HepG2 (cell line): ENCODE results near the gene CHD2. TPM values are rescaled to one million over a fixed set of nuclear protein-coding genes. Genes with fewer than 3 reads are reported as not detected.
A peak's percentile ranks its signal among the peaks of the same experiment; 100 is the strongest.

Source experiments
- ELF1 ChIP-seq: sonication (generic); formaldehyde crosslinking; IDR thresholded peaks from 2 replicates; pipeline ENCODE4 v1.4.0; 2020; ENCODE audit warnings: missing genetic modification reagents
- FOXM1 ChIP-seq: sonication (generic); formaldehyde crosslinking; IDR thresholded peaks from 2 replicates; pipeline ENCODE4 v1.5.0; 2020; ENCODE audit warnings: missing genetic modification reagents
- HDAC6 ChIP-seq: fragments of 200-600 bp; sonication (generic); IDR thresholded peaks from 2 replicates; pipeline ENCODE4 v1.7.0; 2017; ENCODE audit warnings: mild to moderate bottlenecking, antibody characterized with exemption, low read length, low read depth
- HES4 ChIP-seq: sonication (generic); formaldehyde crosslinking; IDR thresholded peaks from 2 replicates; pipeline ENCODE4 v1.9.0; 2021; ENCODE audit warnings: mild to moderate bottlenecking, missing genetic modification reagents, borderline replicate concordance
- HNF1B ChIP-seq: sonication (generic); formaldehyde crosslinking; IDR thresholded peaks from 2 replicates; pipeline ENCODE4 v1.5.1; 2020; ENCODE audit warnings: mild to moderate bottlenecking, moderate library complexity, missing genetic modification reagents
- IKZF1 ChIP-seq: fragments of 450-650 bp; IDR thresholded peaks from 2 replicates; pipeline ENCODE4 v1.7.1; 2016
- LBX2 ChIP-seq: sonication (generic); formaldehyde crosslinking; IDR thresholded peaks from 2 replicates; pipeline ENCODE4 v1.5.0; 2020; ENCODE audit warnings: missing genetic modification reagents, mild to moderate bottlenecking, borderline replicate concordance
- NFRKB ChIP-seq: fragments of 450-650 bp; IDR thresholded peaks from 2 replicates; pipeline ENCODE4 v1.6.1; 2017
- RFXAP ChIP-seq: sonication (generic); formaldehyde crosslinking; IDR thresholded peaks from 2 replicates; pipeline ENCODE4 v1.4.0; 2020; ENCODE audit warnings: missing genetic modification reagents, borderline replicate concordance
- SIX4 ChIP-seq: sonication (generic); formaldehyde crosslinking; IDR thresholded peaks from 2 replicates; pipeline ENCODE4 v1.4.0; 2020; ENCODE audit warnings: missing genetic modification reagents
- SMC3 ChIP-seq: IDR thresholded peaks from 2 replicates; pipeline ENCODE4 v1.6.1; 2011; ENCODE audit warnings: low read length, improper control_type of control experiment
- THAP9 ChIP-seq: sonication (generic); formaldehyde crosslinking; IDR thresholded peaks from 2 replicates; pipeline ENCODE4; 2020; ENCODE audit warnings: missing genetic modification reagents, mild to moderate bottlenecking, borderline replicate concordance
- XBP1 ChIP-seq: sonication (generic); formaldehyde crosslinking; IDR thresholded peaks from 2 replicates; pipeline ENCODE4 v1.5.0; 2020; ENCODE audit warnings: missing genetic modification reagents
- YY1 ChIP-seq: IDR thresholded peaks from 2 replicates; pipeline ENCODE4 v1.6.1; 2011; ENCODE audit warnings: low read length, low read depth, moderate library complexity, mild to moderate bottlenecking; ENCODE audit not compliant: insufficient read depth, insufficient replicate concordance
- ZBTB38 ChIP-seq: sonication (generic); formaldehyde crosslinking; IDR thresholded peaks from 2 replicates; pipeline ENCODE4 v1.5.1; 2020; ENCODE audit warnings: mild to moderate bottlenecking, missing genetic modification reagents
- ZNF256 ChIP-seq: sonication (generic); formaldehyde crosslinking; conservative IDR thresholded peaks from 2 replicates; pipeline ENCODE4 v1.4.0; 2020; ENCODE audit warnings: missing genetic modification reagents
- ZNF30 ChIP-seq: sonication (generic); formaldehyde crosslinking; IDR thresholded peaks from 2 replicates; pipeline ENCODE4 v1.5.0; 2020; ENCODE audit warnings: mild to moderate bottlenecking, missing genetic modification reagents
- ZNF441 ChIP-seq: sonication (generic); formaldehyde crosslinking; IDR thresholded peaks from 2 replicates; pipeline ENCODE4 v1.7.0; 2021; ENCODE audit warnings: missing genetic modification reagents, borderline replicate concordance
- ZNF546 ChIP-seq: sonication (generic); formaldehyde crosslinking; conservative IDR thresholded peaks from 2 replicates; pipeline ENCODE4 v1.8.1; 2023; ENCODE audit warnings: mild to moderate bottlenecking, missing genetic modification reagents
- ZNF788 ChIP-seq: sonication (generic); formaldehyde crosslinking; IDR thresholded peaks from 2 replicates; pipeline ENCODE4 v1.5.0; 2020; ENCODE audit warnings: mild to moderate bottlenecking, missing genetic modification reagents, borderline replicate concordance
- polyA plus RNA-seq, 8 experiments: library from polyadenylated mRNA; depleted of rRNA in 3 of 8; stranded (reverse) in 7 of 8; unstranded in 1 of 8; fragments of >200 nt; fragmentation: Illumina TruSeq in 4 of 8; extraction: Trizol in 4 of 8; gene quantifications; 2 replicates each; pipeline versions ENCODE4 v1.2.1 to v1.2.3, GENCODE V29; 2011 to 2016; ENCODE audit warnings: low read depth in 4 of 8, missing spikeins in 1 of 8, mixed read lengths in 1 of 8; ENCODE audit not compliant: insufficient read depth in 1 of 8
- total RNA-seq, 5 experiments: library from RNA; depleted of rRNA; stranded (reverse); fragments of >200 nt; fragmentation: Illumina TruSeq; extraction: Trizol; gene quantifications; 2 replicates each; pipeline ENCODE4 v1.2.3, GENCODE V29; 2016; ENCODE audit warnings: low read depth in 1 of 5
- TF ChIP-seq, protein P1 (sequence below): sonication (generic); formaldehyde crosslinking; IDR thresholded peaks from 2 replicates; pipeline ENCODE4 v1.8.1; 2023; ENCODE audit warnings: mild to moderate bottlenecking, inconsistent platforms, moderate library complexity, missing genetic modification reagents, borderline replicate concordance
- TF ChIP-seq, protein P2 (sequence below): sonication (generic); formaldehyde crosslinking; IDR thresholded peaks from 2 replicates; pipeline ENCODE4 v1.4.0; 2020; ENCODE audit warnings: missing genetic modification reagents; ENCODE audit errors: not compliant biosample characterization

CHD2 gene
- total and polyA plus RNA-seq, 2 of the 13 experiments (the other 11 are each of a cell fraction or from before 2014, with no cell fraction given), result 54.0 to 54.1 TPM

DNA sequence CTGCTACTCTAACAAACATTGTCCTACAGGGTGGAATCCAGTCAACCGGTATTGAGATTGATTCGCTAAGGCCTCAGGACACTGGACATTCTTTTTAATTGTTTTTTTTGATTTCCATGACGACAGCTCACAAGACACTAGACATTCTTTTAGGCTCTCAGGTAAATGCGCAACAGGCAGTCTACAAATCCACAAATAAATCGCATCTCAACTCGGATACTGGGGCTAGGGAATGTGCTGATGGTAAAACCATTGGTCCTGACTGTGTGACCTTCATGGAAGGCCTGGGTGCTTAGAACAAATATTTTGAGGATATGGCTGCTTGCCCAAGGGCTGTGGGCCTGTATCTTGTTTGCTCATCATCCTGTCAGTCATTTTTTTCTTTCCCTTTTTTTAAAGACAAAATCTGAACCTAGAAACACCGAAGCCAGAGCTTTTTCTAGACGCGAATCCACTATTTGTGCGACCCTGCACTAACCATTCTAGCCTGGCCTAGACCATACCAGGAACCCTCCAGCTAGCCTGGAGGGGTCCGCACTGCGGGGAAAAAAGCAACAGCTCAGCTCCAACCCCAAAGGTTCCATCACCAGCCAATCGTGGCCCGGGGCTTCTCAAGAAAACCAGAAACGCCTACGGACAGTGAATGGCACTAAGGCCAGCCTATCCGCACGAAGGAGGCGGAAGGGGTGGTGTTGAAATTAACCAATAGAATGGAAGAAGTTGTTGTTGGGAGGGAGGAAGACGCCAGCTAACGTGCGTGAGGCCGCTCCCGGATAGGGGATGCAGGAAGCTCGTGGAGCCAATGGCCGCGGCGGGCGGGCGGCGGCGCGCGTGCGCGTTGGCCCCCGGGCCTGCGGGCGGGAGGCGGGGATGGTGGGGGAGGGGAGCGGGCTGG is 18.1 kb upstream of the CHD2 start (continued):
- TF ChIP-seq THAP9 (CRISPR knock-in tag), result peak; percentile 82; the same call in 1 of the 2 replicates
- no peak for TF ChIP-seq ZNF30
- TF ChIP-seq HNF1B (CRISPR knock-in tag), result 0 out of 2 replicates have a peak, but pooled peaks have one; percentile 13
- TF ChIP-seq ELF1, result peak; percentile 77
- TF ChIP-seq ZNF256 (CRISPR knock-in tag), result no peak
- TF ChIP-seq ZNF788 (CRISPR knock-in tag), result peak; percentile 2; the same call in 1 of the 2 replicates
- peak; percentile 39; the same call in 1 of the 2 replicates for TF ChIP-seq ZBTB38 (CRISPR knock-in tag)
- TF ChIP-seq HES4 (CRISPR knock-in tag), result no peak
- TF ChIP-seq LBX2 (CRISPR knock-in tag), result no peak
- no peak for TF ChIP-seq ZNF546 (CRISPR knock-in tag)
- TF ChIP-seq, protein P1, sequence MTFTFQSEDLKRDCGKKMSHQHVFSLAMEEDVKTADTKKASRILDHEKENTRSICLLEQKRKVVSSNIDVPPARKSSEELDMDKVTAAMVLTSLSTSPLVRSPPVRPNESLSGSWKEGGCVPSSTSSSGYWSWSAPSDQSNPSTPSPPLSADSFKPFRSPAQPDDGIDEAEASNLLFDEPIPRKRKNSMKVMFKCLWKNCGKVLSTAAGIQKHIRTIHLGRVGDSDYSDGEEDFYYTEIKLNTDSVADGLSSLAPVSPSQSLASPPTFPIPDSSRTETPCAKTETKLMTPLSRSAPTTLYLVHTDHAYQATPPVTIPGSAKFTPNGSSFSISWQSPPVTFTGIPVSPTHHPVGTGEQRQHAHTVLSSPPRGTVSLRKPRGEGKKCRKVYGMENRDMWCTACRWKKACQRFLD (CRISPR knock-in tag), result 0 out of 2 replicates have a peak, but pooled peaks have one; percentile 9
- TF ChIP-seq, protein P2, sequence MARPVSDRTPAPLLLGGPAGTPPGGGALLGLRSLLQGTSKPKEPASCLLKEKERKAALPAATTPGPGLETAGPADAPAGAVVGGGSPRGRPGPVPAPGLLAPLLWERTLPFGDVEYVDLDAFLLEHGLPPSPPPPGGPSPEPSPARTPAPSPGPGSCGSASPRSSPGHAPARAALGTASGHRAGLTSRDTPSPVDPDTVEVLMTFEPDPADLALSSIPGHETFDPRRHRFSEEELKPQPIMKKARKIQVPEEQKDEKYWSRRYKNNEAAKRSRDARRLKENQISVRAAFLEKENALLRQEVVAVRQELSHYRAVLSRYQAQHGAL, result no peak
- TF ChIP-seq FOXM1 (CRISPR knock-in tag), result no peak
- peak; percentile 97 for TF ChIP-seq RFXAP (CRISPR knock-in tag)
- no peak for TF ChIP-seq NFRKB
- TF ChIP-seq ZNF441 (CRISPR knock-in tag), result peak; percentile 82; the same call in 1 of the 2 replicates
- no peak for TF ChIP-seq IKZF1
- no peak for TF ChIP-seq YY1
- no peak for TF ChIP-seq SIX4
- TF ChIP-seq XBP1 (CRISPR knock-in tag), result no peak
- no peak; the same call in 1 of the 2 replicates for TF ChIP-seq SMC3
- TF ChIP-seq HDAC6, result no peak
